ENCODE results near the gene FOXO1.

The FOXO1 gene

DNA sequence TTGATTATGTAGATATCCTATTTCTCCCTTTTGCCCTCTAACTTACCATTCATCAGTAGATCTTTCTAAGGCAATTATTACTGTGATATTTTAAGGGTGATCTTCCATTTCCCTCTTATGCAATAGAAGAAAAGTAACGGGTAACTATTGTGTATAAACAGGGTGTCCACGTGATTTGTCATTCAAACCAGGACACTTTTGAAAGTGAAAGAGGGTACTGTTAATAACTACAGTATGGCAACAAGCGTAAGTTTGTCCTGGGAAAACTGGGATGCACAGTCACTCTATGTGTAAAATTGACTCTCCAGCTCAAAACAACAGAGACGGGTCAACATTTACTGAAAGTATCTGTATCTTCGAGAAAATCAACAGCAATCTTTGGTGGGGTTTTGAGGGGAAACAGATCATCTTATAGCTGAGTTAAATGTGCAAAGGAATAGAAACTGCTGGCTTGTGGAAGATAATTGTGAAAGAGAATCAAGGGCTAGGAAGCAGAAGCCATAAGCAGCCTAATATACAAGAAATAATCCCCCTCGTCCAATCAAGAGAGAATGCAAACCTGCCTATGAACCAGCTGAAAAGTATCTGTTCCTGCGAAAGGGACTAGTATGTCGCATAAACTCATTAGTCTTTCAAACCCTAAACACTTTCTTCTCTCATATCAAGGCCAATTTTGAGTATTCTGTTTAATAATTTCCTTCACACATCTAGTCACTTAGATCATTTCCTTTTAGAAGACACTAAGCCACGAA, 126.7 kb downstream of the FOXO1 start:
- no peak for DNase-seq

- peak in 1 of 2 experiments; percentile 11 for DNase-seq
These were observed 129.1 kb downstream of the FOXO1 start for GRCh38 chr13:40537146-40537895.

DNA sequence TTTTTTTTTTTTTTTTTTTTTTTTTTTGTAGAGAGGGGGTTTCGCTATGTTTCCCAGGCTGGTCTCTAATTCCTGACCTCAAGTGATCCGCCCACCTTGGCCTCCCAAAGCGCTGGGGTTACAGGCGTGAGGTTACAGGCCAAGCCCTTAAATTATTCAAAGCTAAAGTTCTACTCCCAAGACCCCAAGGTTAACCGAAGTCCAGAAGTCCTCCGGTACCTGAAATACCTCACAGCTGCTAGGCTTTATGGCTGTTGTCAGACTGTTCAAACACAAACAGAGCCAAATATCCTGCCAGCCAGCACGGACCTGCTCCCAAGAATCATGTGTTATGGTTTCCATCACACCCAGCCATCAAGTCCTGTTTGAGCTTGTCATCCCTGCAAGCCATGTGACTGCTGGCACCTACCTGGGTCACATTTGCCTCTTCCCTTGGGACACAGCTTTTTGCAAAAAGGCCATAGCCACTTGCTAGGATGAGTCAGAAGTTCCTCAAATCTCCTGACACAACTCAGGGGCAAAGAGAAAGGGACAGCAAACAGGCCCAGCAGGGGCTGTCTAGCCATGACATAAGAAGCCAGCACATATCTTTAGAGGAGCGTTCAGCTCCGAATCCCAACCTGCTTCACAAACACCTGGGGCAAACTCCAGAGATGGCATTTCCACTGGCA, 129.9 kb downstream of the FOXO1 start:
- DNase-seq = no peak

- DNase-seq = no peak
These were observed 131.1 kb downstream of the FOXO1 start for GRCh38 chr13:40535345-40535836.

DNA sequence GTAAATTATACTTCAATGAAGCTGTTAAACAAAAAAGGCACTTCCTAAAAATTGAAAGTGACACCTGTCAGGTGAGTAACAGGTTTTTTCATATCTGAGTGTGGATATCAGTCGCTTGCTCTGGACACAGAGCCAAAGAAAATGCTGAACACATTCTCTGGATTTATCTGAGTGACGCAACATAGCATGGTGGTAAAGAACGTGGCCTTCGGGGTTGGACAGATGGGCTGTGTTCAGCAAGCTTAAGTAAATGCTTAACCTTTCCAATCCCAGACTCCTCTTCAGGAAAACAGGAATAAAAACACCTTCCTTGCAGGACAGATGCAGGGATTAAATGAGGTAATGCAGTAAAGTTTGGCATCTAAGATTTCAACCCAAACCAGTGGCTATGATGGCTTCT, 132.0 kb downstream of the FOXO1 start:
- no peak for DNase-seq

DNA sequence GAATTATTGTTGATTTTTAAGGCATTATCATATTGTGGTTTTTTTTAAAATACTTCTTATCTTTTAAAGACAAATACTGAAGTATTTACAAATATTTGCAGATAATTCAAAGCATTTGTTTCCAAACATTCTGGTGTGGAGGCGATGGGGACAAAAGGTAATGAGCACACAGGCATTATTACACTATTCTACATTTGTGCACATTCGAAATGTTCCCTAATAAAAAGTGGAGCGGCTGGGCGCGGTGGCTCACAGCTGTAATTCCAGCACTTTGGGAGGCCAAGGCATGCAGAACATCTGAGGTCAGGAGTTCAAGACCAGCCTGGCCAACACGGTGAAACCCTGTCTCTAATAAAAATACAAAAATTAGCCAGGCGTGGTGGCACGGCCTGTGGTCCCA, 133.4 kb downstream of the FOXO1 start:
- no peak for DNase-seq

GRCh38 chr13:40530961-40531360, 135.5 kb downstream of the FOXO1 start:
- DNase-seq = no peak

DNA sequence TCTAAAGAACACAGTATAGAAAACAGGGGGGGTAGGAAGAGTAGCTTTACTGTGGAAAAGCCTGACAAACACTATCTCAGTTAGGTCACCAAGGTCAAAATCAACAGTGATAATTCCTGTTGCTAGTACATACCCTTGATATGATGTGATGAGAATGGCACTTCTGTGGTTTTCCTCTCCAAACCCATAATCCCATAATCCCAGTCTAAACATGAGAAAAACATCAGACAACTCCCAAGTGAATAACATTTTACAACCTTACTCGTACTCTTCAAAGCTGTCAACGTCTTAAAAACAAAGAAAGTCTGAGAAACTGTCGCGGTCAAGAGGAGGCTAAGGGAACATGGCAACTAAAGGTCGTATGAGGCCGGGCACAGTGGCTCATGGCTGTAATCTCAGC, 137.6 kb downstream of the FOXO1 start:
- no peak for DNase-seq

DNA sequence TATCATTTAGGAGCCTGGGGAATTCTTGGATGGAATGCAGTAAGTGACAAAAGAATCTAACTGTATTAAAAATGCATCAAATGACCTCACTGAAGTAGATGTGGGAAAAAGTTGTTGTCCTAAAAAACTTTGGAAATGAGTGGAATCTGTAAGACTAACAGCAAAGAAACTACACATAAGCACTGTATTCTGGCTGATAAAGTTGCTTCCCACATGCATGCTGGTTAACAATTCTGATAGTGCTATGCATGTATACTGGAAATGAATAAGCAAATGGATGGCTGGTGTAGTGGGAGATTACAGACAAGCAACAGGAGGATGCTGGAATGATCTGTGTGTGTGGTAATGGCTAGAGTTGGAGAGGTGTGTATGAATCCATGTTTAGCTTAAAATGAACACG, 138.5 kb downstream of the FOXO1 start:
- DNase-seq = no peak

DNA sequence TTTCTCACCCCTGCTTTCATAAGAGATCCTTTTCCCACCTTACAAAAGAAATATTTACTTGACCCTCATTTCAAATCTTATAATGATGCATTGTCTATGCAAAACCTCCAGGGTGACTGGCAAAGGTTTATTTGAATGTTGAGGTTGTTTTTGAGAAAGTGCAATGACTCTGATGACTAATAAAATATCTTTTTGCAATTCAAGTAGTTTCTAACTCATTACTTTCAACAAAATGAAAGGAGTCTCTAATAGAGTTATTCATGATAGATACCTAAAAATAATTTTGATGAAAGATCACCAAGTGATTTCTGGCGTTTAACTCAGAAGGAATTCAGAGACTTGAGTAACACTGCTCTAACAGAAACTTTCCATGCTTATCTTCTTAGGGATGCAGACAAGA, 144.2 kb downstream of the FOXO1 start:
- DNase-seq = no peak

- DNase-seq = no peak
These were observed 145.5 kb downstream of the FOXO1 start for GRCh38 chr13:40520916-40521315.

DNA sequence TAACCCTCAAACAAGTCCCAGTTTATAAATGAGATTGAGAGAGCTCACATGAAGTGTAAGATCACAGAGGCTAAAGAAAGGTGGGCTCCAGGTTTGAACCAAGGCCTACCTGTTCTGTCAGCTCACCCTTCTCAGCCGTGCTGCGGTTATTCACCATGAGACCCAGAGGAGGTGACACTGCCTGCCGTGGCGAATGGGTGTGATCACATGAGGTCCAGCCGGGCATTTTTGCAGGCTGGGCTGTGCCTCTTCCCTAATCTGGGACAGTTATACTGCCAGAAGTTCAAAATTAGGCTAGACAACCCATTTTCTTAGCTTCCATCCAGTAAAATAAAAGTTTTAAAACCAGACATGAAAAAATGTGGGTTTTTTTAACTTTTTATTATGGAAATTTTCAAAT, 146.8 kb downstream of the FOXO1 start:
- DNase-seq = no peak

- DNase-seq = no peak
These were observed 148.0 kb downstream of the FOXO1 start for GRCh38 chr13:40518481-40518882.

GRCh38 chr13:40517486-40518480, 148.7 kb downstream of the FOXO1 start:
- no peak for DNase-seq

GRCh38 chr13:40515702-40516101, 150.7 kb downstream of the FOXO1 start:
- no peak for DNase-seq

DNA sequence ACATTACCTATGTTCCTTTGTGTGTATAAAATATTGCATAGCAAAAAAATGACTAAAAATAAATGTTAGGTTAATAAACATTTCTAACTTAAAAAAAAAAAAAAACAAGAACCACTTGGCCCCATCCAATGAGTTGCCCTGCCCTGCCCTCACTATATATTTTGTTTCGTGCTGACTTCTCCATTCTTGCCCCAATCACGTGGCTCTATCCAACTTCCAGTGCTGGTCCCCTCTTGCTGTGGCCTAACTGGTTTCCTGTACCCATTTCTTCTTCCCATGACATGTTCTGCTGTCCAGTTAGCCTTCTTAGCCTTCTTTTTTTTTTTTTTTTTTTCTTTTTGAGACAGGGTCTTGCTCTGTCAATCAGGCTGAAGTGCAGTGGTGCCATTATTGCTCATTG, 151.6 kb downstream of the FOXO1 start:
- no peak for DNase-seq

DNA sequence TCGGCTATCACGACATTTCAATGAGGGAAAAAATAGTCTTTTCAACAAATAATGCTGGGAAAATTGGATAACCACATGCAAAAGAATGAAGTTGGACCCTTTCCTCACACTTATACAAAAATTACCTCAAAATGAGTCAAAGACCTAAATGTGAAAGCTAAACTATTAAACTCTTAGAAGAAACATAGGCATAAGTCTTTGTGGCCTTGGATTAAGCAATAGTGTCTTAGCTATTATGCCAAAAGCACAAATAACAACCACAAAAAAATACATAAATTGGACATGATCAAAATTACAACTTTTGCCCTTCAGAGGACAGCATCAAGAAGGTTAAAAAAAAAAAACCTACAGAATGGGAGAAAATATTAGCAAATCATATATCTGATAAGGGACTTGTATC, 156.6 kb downstream of the FOXO1 start:
- no peak for DNase-seq

GRCh38 chr13:40508767-40509342, 157.6 kb downstream of the FOXO1 start:
- no peak for DNase-seq

- no peak for DNase-seq
These were observed 158.3 kb downstream of the FOXO1 start for GRCh38 chr13:40508127-40508526.

GRCh38 chr13:40506592-40507446, 159.6 kb downstream of the FOXO1 start:
- DNase-seq = no peak

Data from NCI-H187 (cell line).